ENCODE measurements around the gene FLT3LG. TPM values are rescaled to one million over a fixed set of nuclear protein-coding genes. Genes with fewer than 3 reads are reported as not detected.
"Not testable (repeated sequence)": the region's sequence is repeated elsewhere in the genome, so short reads cannot be mapped to it uniquely, and the experiment has no call there.

The FLT3LG gene
- total RNA-seq, 4 donors from 2014 or later = 2.8 to 7.3 (median 6.3) TPM

DNA sequence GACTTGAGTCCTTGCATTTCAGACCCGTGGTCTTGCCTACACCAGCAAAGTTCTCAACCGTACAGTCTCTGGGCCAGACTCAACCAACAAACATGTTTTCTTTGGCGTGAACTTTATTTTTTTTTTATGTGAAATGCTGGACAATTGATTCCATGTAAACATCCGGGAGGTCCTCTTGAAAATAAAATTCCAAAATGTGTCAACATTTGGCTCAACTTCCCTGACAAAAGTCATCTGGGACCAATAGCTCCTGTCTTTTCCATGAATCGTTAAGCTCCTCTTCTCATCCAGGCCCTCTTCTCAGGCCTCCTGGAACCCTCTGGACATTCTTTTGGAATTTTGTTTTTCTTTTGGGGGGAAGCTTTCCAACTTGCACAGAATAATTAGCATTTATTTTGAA lies 18.2 kb upstream of the FLT3LG start:
- 66 to 72% methylated on average over 5 of the region's 5 CpGs for WGBS, 2 donors
- TF ChIP-seq POLR2A (IDR thresholded peaks at IDR 0.05) = no peak
- TF ChIP-seq CTCF (IDR thresholded peaks at IDR 0.05) = no peak
- H3K9me3 ChIP-seq = no peaks in the 10 kb centered on the region
- intact Hi-C loops (cut with DNase I) = no loop called here
- no peak for DNase-seq
- no peak overlapping the region for H3K4me3 ChIP-seq (replicated peaks in 1 of 3)
- peaks cover 0 to 3% of the 10 kb centered on the region in 2 donors for H3K36me3 ChIP-seq
- no peaks in the 10 kb centered on the region for H3K27me3 ChIP-seq
- H3K4me1 ChIP-seq = peaks cover under 1 to 8% of the 10 kb centered on the region in 2 donors
- peak overlapping the region in 2 of 3 donors; percentile 10 to 38 for H3K27ac ChIP-seq

GRCh38 chr19:49456326-49456725 lies 17.7 kb upstream of the FLT3LG start:
- DNase-seq = no peak
- Histone ChIP-seq H3K9me3 (no peaks in the 10 kb centered on the region), H3K4me1 (peaks cover 0 to 7% of the 10 kb centered on the region in 2 donors), H3K4me3 (replicated peaks in 1 of 3) (no peak overlapping the region), H3K36me3 (peaks cover 0 to 3% of the 10 kb centered on the region in 2 donors), H3K27me3 (no peaks in the 10 kb centered on the region), H3K27ac (peak overlapping the region in 2 of 3 donors; percentile 10 to 48)
- 79 to 81% methylated on average over 5 of the region's 5 CpGs for WGBS, 2 donors
- TF ChIP-seq CTCF (IDR thresholded peaks at IDR 0.05) (no peak), POLR2A (IDR thresholded peaks at IDR 0.05) (no peak)
- intact Hi-C loops (cut with DNase I) = no loop called here

GRCh38 chr19:49458567-49458903 lies 15.5 kb upstream of the FLT3LG start:
- DNase-seq = no peak
- TF ChIP-seq POLR2A (IDR thresholded peaks at IDR 0.05) (no peak), CTCF (IDR thresholded peaks at IDR 0.05) (no peak)
- H3K36me3 ChIP-seq = peaks cover 0 to 3% of the 10 kb centered on the region in 2 donors
- H3K4me1 ChIP-seq = peaks cover 0 to 7% of the 10 kb centered on the region in 2 donors
- H3K4me3 ChIP-seq (replicated peaks in 1 of 3) = no peak overlapping the region
- no peaks in the 10 kb centered on the region for H3K27me3 ChIP-seq
- H3K9me3 ChIP-seq = no peaks in the 10 kb centered on the region
- WGBS, 2 donors = 90 to 93% methylated on average over 5 of the region's 5 CpGs
- H3K27ac ChIP-seq = peak overlapping the region in 1 of 3 donors; percentile 52
- intact Hi-C loops (cut with DNase I) = no loop called here

- Histone ChIP-seq H3K4me3 (replicated peaks in 1 of 3) (no peak overlapping the region), H3K4me1 (peaks cover 0 to 2% of the 10 kb centered on the region in 2 donors), H3K36me3 (peaks cover 0 to 7% of the 10 kb centered on the region in 2 donors), H3K9me3 (no peaks in the 10 kb centered on the region), H3K27ac (no peak overlapping the region), H3K27me3 (no peaks in the 10 kb centered on the region)
- TF ChIP-seq CTCF (IDR thresholded peaks at IDR 0.05) (no peak), POLR2A (IDR thresholded peaks at IDR 0.05) (no peak)
- no peak for DNase-seq
- intact Hi-C loops (cut with DNase I) = no loop called here
- WGBS, 2 donors = 87 to 90% methylated on average over 7 to 12 of the region's 12 CpGs
Measured at GRCh38 chr19:49459388-49459787, 14.6 kb upstream of the FLT3LG start.

DNA sequence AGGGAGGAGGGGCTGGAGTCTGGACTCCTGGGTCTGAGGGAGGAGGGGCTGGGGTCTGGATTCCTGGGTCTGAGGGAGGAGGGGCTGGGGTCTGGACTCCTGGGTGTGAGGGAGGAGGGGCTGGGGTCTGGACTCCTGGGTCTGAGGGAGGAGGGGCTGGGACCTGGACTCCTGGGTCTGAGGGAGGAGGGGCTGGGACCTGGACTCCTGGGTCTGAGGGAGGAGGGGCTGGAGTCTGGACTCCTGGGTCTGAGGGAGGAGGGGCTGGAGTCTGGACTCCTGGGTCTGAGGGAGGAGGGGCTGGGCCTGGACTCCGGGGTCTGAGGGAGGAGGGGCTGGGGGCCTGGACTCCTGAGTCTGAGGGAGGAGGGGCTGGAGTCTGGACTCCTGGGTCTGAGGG lies 12.9 kb upstream of the FLT3LG start:
- H3K27ac ChIP-seq; DNase-seq; H3K9me3 ChIP-seq; H3K27me3 ChIP-seq; H3K4me3 ChIP-seq (replicated peaks in 1 of 3); intact Hi-C loops (cut with DNase I); H3K4me1 ChIP-seq: not testable (repeated sequence)
- WGBS, 2 donors = no CpG with 5 or more reads among the region's 1 CpG
- H3K36me3 ChIP-seq = peaks cover 0 to 12% of the 10 kb centered on the region in 2 donors

- TF ChIP-seq POLR2A (IDR thresholded peaks at IDR 0.05) = no peak
- no peak for TF ChIP-seq CTCF (IDR thresholded peaks at IDR 0.05)
- H3K27ac ChIP-seq = no peak overlapping the region
- no peak for DNase-seq
- intact Hi-C loops (cut with DNase I) = no loop called here
- H3K4me1 ChIP-seq = no peaks in the 10 kb centered on the region
- no peak overlapping the region for H3K4me3 ChIP-seq (replicated peaks in 1 of 3)
- H3K9me3 ChIP-seq = no peaks in the 10 kb centered on the region
- peaks cover 0 to 14% of the 10 kb centered on the region in 2 donors for H3K36me3 ChIP-seq
- H3K27me3 ChIP-seq = no peaks in the 10 kb centered on the region
- 97% methylated on average over 23 to 26 of the region's 37 CpGs for WGBS, 2 donors
Measured at GRCh38 chr19:49461656-49462055, 12.4 kb upstream of the FLT3LG start.
